WTC11 (cell line): ENCODE data around the gene NFIL3. TPM values are rescaled to one million over a fixed set of nuclear protein-coding genes. Genes with fewer than 3 reads are reported as not detected.

Experiments used
- CBFB ChIP-seq: sonication (generic); formaldehyde crosslinking; IDR thresholded peaks from 2 replicates; pipeline ENCODE4 v1.8.1; 2022; ENCODE audit warnings: mild to moderate bottlenecking, low read depth, missing genetic modification reagents
- ELF4 ChIP-seq: sonication (generic); formaldehyde crosslinking; IDR thresholded peaks from 2 replicates; pipeline ENCODE4 v1.8.1; 2022; ENCODE audit warnings: low read depth, mild to moderate bottlenecking, moderate library complexity, missing genetic modification reagents
- FOXK1 ChIP-seq: sonication (generic); formaldehyde crosslinking; IDR thresholded peaks from 2 replicates; pipeline ENCODE4 v1.8.0; 2022; ENCODE audit warnings: mild to moderate bottlenecking, moderate library complexity, missing genetic modification reagents
- GRHL2 ChIP-seq: fragments of 250-450 bp; sonication (Bioruptor Pico); IDR thresholded peaks from 2 replicates; pipeline ENCODE4 v1.8.0; 2022; ENCODE audit warnings: mild to moderate bottlenecking, moderate library complexity; ENCODE audit not compliant: insufficient replicate concordance, severe bottlenecking
- GTF2I ChIP-seq: fragments of 250-450 bp; sonication (Bioruptor Pico); conservative IDR thresholded peaks from 2 replicates; pipeline ENCODE4 v1.4.0; 2021; ENCODE audit warnings: mild to moderate bottlenecking
- HMGA2 ChIP-seq: fragments of 250-450 bp; sonication (Bioruptor Pico); IDR thresholded peaks from 2 replicates; pipeline ENCODE4 v1.4.0; 2021; ENCODE audit warnings: mild to moderate bottlenecking, moderate library complexity
- KAT7 ChIP-seq: sonication (generic); formaldehyde crosslinking; IDR thresholded peaks from 2 replicates; pipeline ENCODE4 v1.8.1; 2023; ENCODE audit warnings: missing genetic modification reagents, mild to moderate bottlenecking, borderline replicate concordance
- MYBL2 ChIP-seq: sonication (generic); formaldehyde crosslinking; IDR thresholded peaks from 2 replicates; pipeline ENCODE4 v1.8.1; 2023; ENCODE audit warnings: mild to moderate bottlenecking, moderate library complexity, missing genetic modification reagents
- PRRX2 ChIP-seq: fragments of 250-450 bp; sonication (Bioruptor Pico); IDR thresholded peaks from 2 replicates; pipeline ENCODE4 v1.8.0; 2021; ENCODE audit warnings: mild to moderate bottlenecking
- RORB ChIP-seq: fragments of 250-450 bp; sonication (Bioruptor Pico); IDR thresholded peaks from 2 replicates; pipeline ENCODE4 v1.9.0; 2021; ENCODE audit warnings: mild to moderate bottlenecking
- SMAD3 ChIP-seq: sonication (generic); formaldehyde crosslinking; IDR thresholded peaks from 2 replicates; pipeline ENCODE4 v1.8.0; 2022; ENCODE audit warnings: missing genetic modification reagents, mild to moderate bottlenecking, borderline replicate concordance
- SOX15 ChIP-seq: fragments of 250-450 bp; sonication (Bioruptor Pico); IDR thresholded peaks from 2 replicates; pipeline ENCODE4 v1.9.0; 2021; ENCODE audit warnings: mild to moderate bottlenecking
- ZNF396 ChIP-seq: fragments of 250-450 bp; sonication (Bioruptor Pico); IDR thresholded peaks from 2 replicates; pipeline ENCODE4 v1.8.0; 2021; ENCODE audit warnings: mild to moderate bottlenecking, moderate library complexity, borderline replicate concordance
- total RNA-seq: library from RNA; stranded (reverse); gene quantifications from 3 replicates; pipeline ENCODE4 v1.2.3, GENCODE V29; 2021
- TF ChIP-seq, protein P1 (sequence below): sonication (generic); formaldehyde crosslinking; IDR thresholded peaks from 2 replicates; pipeline ENCODE4 v1.8.0; 2022; ENCODE audit warnings: mild to moderate bottlenecking, missing genetic modification reagents
- TF ChIP-seq, protein P2 (sequence below): sonication (generic); formaldehyde crosslinking; IDR thresholded peaks from 2 replicates; pipeline ENCODE4 v1.8.0; 2022; ENCODE audit warnings: mild to moderate bottlenecking, missing genetic modification reagents
- TF ChIP-seq, protein P3 (sequence below): sonication (generic); formaldehyde crosslinking; IDR thresholded peaks from 2 replicates; pipeline ENCODE4 v1.8.1; 2022; ENCODE audit warnings: missing genetic modification reagents, borderline replicate concordance
- TF ChIP-seq, protein P4 (sequence below): fragments of 250-450 bp; sonication (Bioruptor Pico); IDR thresholded peaks from 2 replicates; pipeline ENCODE4 v1.9.0; 2021; ENCODE audit warnings: mild to moderate bottlenecking
- TF ChIP-seq, protein P5 (sequence below): sonication (generic); formaldehyde crosslinking; IDR thresholded peaks from 2 replicates; pipeline ENCODE4 v1.8.0; 2022; ENCODE audit warnings: missing genetic modification reagents
- TF ChIP-seq, protein P6 (sequence below): sonication (generic); formaldehyde crosslinking; IDR thresholded peaks from 2 replicates; pipeline ENCODE4 v1.8.0; 2022; ENCODE audit warnings: mild to moderate bottlenecking, missing genetic modification reagents
- TF ChIP-seq, protein P7 (sequence below): sonication (generic); formaldehyde crosslinking; IDR thresholded peaks from 2 replicates; pipeline ENCODE4 v1.8.1; 2023; ENCODE audit warnings: mild to moderate bottlenecking, missing genetic modification reagents, moderate library complexity
- TF ChIP-seq, protein P8 (sequence below): sonication (generic); formaldehyde crosslinking; IDR thresholded peaks from 2 replicates; pipeline ENCODE4 v1.8.1; 2023; ENCODE audit warnings: mild to moderate bottlenecking, missing genetic modification reagents
- TF ChIP-seq, protein P9 (sequence below): sonication (generic); formaldehyde crosslinking; IDR thresholded peaks from 2 replicates; pipeline ENCODE4 v1.8.0; 2023; ENCODE audit warnings: missing genetic modification reagents

NFIL3 gene
- total RNA-seq, 1 experiment from 2014 or later = 11.8 TPM

DNA sequence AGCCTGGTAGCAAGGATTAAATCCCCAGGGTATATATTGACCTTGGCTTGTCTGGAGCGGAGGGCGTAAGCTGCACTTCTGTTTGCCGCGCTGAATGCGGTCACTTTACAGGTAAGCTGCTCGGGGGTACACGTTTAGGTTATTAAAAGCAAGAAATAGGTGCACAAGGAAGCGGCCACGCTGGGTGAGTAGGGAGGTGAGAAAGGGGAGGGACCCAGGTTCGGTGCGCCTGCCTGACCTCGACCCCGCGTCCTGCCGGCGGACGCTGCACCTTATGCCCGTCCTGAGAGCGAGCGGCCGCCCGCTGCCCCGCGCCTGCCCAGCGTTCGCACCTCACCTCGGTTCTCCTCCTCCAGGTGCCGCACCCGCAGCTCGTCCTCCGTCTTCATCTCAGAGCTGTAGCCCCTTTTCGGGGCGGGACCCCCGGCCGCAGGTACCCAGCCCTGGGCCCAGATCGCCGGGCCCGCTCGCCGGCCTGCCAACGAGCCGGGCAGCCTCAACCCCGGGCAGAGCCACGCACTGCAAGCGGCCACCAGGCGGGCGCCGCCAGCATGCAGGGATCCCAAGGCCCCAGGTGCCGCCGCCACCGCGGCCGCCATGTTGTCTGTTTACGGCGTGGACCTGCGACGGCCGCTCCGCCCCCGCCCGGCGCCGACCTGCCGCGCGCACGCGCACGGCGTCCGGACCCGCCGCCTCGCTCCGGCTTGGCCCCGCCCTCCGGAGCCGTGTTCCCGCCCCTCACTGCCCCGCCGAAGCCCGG is 62.2 kb downstream of the NFIL3 start, which contains the start of gene AUH (continued):
- TF ChIP-seq, protein P1, sequence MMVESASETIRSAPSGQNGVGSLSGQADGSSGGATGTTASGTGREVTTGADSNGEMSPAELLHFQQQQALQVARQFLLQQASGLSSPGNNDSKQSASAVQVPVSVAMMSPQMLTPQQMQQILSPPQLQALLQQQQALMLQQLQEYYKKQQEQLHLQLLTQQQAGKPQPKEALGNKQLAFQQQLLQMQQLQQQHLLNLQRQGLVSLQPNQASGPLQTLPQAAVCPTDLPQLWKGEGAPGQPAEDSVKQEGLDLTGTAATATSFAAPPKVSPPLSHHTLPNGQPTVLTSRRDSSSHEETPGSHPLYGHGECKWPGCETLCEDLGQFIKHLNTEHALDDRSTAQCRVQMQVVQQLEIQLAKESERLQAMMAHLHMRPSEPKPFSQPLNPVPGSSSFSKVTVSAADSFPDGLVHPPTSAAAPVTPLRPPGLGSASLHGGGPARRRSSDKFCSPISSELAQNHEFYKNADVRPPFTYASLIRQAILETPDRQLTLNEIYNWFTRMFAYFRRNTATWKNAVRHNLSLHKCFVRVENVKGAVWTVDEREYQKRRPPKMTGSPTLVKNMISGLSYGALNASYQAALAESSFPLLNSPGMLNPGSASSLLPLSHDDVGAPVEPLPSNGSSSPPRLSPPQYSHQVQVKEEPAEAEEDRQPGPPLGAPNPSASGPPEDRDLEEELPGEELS = peak; percentile 84
- TF ChIP-seq, protein P2, sequence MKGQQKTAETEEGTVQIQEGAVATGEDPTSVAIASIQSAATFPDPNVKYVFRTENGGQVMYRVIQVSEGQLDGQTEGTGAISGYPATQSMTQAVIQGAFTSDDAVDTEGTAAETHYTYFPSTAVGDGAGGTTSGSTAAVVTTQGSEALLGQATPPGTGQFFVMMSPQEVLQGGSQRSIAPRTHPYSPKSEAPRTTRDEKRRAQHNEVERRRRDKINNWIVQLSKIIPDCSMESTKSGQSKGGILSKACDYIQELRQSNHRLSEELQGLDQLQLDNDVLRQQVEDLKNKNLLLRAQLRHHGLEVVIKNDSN (CRISPR knock-in tag) = no peak
- TF ChIP-seq, protein P3, sequence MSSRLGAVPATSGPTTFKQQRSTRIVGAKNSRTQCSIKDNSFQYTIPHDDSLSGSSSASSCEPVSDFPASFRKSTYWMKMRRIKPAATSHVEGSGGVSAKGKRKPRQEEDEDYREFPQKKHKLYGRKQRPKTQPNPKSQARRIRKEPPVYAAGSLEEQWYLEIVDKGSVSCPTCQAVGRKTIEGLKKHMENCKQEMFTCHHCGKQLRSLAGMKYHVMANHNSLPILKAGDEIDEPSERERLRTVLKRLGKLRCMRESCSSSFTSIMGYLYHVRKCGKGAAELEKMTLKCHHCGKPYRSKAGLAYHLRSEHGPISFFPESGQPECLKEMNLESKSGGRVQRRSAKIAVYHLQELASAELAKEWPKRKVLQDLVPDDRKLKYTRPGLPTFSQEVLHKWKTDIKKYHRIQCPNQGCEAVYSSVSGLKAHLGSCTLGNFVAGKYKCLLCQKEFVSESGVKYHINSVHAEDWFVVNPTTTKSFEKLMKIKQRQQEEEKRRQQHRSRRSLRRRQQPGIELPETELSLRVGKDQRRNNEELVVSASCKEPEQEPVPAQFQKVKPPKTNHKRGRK (CRISPR knock-in tag) = no peak
- TF ChIP-seq GTF2I (CRISPR knock-in tag) (no peak), RORB (CRISPR knock-in tag) (no peak), PRRX2 (no peak), MYBL2 (peak; percentile 68; the same call in 1 of the 2 replicates), ZNF396 (no peak), HMGA2 (CRISPR knock-in tag) (no peak), GRHL2 (no peak), ELF4 (CRISPR knock-in tag) (no peak), SOX15 (CRISPR knock-in tag) (no peak), SMAD3 (CRISPR knock-in tag) (no peak), FOXK1 (CRISPR knock-in tag) (peak; percentile 94), KAT7 (CRISPR knock-in tag) (peak; percentile 62; the same call in 1 of the 2 replicates), CBFB (no peak; the same call in 1 of the 2 replicates)
- TF ChIP-seq, protein P4, sequence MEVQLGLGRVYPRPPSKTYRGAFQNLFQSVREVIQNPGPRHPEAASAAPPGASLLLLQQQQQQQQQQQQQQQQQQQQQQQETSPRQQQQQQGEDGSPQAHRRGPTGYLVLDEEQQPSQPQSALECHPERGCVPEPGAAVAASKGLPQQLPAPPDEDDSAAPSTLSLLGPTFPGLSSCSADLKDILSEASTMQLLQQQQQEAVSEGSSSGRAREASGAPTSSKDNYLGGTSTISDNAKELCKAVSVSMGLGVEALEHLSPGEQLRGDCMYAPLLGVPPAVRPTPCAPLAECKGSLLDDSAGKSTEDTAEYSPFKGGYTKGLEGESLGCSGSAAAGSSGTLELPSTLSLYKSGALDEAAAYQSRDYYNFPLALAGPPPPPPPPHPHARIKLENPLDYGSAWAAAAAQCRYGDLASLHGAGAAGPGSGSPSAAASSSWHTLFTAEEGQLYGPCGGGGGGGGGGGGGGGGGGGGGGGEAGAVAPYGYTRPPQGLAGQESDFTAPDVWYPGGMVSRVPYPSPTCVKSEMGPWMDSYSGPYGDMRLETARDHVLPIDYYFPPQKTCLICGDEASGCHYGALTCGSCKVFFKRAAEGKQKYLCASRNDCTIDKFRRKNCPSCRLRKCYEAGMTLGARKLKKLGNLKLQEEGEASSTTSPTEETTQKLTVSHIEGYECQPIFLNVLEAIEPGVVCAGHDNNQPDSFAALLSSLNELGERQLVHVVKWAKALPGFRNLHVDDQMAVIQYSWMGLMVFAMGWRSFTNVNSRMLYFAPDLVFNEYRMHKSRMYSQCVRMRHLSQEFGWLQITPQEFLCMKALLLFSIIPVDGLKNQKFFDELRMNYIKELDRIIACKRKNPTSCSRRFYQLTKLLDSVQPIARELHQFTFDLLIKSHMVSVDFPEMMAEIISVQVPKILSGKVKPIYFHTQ (CRISPR knock-in tag) = no peak
- TF ChIP-seq, protein P5, sequence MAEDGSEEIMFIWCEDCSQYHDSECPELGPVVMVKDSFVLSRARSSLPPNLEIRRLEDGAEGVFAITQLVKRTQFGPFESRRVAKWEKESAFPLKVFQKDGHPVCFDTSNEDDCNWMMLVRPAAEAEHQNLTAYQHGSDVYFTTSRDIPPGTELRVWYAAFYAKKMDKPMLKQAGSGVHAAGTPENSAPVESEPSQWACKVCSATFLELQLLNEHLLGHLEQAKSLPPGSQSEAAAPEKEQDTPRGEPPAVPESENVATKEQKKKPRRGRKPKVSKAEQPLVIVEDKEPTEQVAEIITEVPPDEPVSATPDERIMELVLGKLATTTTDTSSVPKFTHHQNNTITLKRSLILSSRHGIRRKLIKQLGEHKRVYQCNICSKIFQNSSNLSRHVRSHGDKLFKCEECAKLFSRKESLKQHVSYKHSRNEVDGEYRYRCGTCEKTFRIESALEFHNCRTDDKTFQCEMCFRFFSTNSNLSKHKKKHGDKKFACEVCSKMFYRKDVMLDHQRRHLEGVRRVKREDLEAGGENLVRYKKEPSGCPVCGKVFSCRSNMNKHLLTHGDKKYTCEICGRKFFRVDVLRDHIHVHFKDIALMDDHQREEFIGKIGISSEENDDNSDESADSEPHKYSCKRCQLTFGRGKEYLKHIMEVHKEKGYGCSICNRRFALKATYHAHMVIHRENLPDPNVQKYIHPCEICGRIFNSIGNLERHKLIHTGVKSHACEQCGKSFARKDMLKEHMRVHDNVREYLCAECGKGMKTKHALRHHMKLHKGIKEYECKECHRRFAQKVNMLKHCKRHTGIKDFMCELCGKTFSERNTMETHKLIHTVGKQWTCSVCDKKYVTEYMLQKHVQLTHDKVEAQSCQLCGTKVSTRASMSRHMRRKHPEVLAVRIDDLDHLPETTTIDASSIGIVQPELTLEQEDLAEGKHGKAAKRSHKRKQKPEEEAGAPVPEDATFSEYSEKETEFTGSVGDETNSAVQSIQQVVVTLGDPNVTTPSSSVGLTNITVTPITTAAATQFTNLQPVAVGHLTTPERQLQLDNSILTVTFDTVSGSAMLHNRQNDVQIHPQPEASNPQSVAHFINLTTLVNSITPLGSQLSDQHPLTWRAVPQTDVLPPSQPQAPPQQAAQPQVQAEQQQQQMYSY = no peak
- TF ChIP-seq, protein P6, sequence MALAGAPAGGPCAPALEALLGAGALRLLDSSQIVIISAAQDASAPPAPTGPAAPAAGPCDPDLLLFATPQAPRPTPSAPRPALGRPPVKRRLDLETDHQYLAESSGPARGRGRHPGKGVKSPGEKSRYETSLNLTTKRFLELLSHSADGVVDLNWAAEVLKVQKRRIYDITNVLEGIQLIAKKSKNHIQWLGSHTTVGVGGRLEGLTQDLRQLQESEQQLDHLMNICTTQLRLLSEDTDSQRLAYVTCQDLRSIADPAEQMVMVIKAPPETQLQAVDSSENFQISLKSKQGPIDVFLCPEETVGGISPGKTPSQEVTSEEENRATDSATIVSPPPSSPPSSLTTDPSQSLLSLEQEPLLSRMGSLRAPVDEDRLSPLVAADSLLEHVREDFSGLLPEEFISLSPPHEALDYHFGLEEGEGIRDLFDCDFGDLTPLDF = no peak
- TF ChIP-seq, protein P7, sequence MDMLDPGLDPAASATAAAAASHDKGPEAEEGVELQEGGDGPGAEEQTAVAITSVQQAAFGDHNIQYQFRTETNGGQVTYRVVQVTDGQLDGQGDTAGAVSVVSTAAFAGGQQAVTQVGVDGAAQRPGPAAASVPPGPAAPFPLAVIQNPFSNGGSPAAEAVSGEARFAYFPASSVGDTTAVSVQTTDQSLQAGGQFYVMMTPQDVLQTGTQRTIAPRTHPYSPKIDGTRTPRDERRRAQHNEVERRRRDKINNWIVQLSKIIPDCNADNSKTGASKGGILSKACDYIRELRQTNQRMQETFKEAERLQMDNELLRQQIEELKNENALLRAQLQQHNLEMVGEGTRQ = no peak
- TF ChIP-seq, protein P8, sequence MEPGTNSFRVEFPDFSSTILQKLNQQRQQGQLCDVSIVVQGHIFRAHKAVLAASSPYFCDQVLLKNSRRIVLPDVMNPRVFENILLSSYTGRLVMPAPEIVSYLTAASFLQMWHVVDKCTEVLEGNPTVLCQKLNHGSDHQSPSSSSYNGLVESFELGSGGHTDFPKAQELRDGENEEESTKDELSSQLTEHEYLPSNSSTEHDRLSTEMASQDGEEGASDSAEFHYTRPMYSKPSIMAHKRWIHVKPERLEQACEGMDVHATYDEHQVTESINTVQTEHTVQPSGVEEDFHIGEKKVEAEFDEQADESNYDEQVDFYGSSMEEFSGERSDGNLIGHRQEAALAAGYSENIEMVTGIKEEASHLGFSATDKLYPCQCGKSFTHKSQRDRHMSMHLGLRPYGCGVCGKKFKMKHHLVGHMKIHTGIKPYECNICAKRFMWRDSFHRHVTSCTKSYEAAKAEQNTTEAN = no peak
- TF ChIP-seq, protein P9, sequence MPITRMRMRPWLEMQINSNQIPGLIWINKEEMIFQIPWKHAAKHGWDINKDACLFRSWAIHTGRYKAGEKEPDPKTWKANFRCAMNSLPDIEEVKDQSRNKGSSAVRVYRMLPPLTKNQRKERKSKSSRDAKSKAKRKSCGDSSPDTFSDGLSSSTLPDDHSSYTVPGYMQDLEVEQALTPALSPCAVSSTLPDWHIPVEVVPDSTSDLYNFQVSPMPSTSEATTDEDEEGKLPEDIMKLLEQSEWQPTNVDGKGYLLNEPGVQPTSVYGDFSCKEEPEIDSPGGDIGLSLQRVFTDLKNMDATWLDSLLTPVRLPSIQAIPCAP = 0 out of 2 replicates have a peak, but pooled peaks have one; percentile 14
